Stimulated activated CD8-positive, alpha-beta memory T cell treated with anti-CD3 and anti-CD28 coated beads, Interleukin-15, amount 100 ng/mL, for 48 hours (primary cell): ENCODE results near the gene PRSS2.
"Not testable (repeated sequence)": the region's sequence is repeated elsewhere in the genome, so short reads cannot be mapped to it uniquely, and the experiment has no call there.

Source experiments
- DNase-seq, 2 donors: peaks; one replicate each; pipeline ENCODE4 v3.0.0-alpha.2; 2020; ENCODE audit warnings: low read depth in 2 of 2

Gene PRSS2

GRCh38 chr7:142770661-142771352 lies at the start of gene PRSS2:
PRSS2 (plus strand) TSS chr7:142770970; CDS start chr7:142770983, 13 bp downstream.
- no peak for DNase-seq

- DNase-seq: no peak
Measured at GRCh38 chr7:142720986-142721385, 49.8 kb upstream of the PRSS2 start.

GRCh38 chr7:142722248-142722794 lies 48.4 kb upstream of the PRSS2 start:
- DNase-seq: no peak

- DNase-seq: no peak
Measured at GRCh38 chr7:142733271-142733670, 37.5 kb upstream of the PRSS2 start.

- no peak for DNase-seq
Measured at GRCh38 chr7:142739923-142740492, 30.8 kb upstream of the PRSS2 start.

- no peak for DNase-seq
Measured at GRCh38 chr7:142740786-142741185, 30.0 kb upstream of the PRSS2 start.

GRCh38 chr7:142741932-142742331 lies 28.8 kb upstream of the PRSS2 start:
- not testable (repeated sequence) for DNase-seq

GRCh38 chr7:142745091-142745635 lies 25.6 kb upstream of the PRSS2 start:
- no peak for DNase-seq

GRCh38 chr7:142745745-142746144 lies 25.0 kb upstream of the PRSS2 start:
- DNase-seq: no peak

GRCh38 chr7:142746264-142746663 lies 24.5 kb upstream of the PRSS2 start:
- DNase-seq: no peak

GRCh38 chr7:142748410-142748809 lies 22.4 kb upstream of the PRSS2 start:
- not testable (repeated sequence) for DNase-seq

- no peak for DNase-seq
Measured at GRCh38 chr7:142749218-142749993, 21.4 kb upstream of the PRSS2 start, which contains the start of gene PRSS1. PRSS1 (plus strand) TSS chr7:142749472; CDS start chr7:142749485, 13 bp downstream.

- no peak for DNase-seq
Measured at GRCh38 chr7:142750321-142750938, 20.3 kb upstream of the PRSS2 start.

- DNase-seq: not testable (repeated sequence)
Measured at GRCh38 chr7:142751526-142752175, 19.1 kb upstream of the PRSS2 start.

- no peak for DNase-seq
Measured at GRCh38 chr7:142752376-142753225, 18.2 kb upstream of the PRSS2 start.

GRCh38 chr7:142753366-142753765 lies 17.4 kb upstream of the PRSS2 start:
- no peak for DNase-seq

GRCh38 chr7:142753925-142754491 lies 16.8 kb upstream of the PRSS2 start:
- not testable (repeated sequence) for DNase-seq

- DNase-seq: no peak
Measured at GRCh38 chr7:142754681-142755575, 15.8 kb upstream of the PRSS2 start.

GRCh38 chr7:142758312-142758711 lies 12.5 kb upstream of the PRSS2 start:
- not testable (repeated sequence) for DNase-seq
